GM23248 (cell line): ENCODE measurements around the gene EPS8.

Source experiments
- EZH2 ChIP-seq: fragments of 200-600 bp; sonication (generic); IDR thresholded peaks from 2 replicates; pipeline ENCODE4 v1.6.1; 2018; ENCODE audit warnings: antibody characterized with exemption, mild to moderate bottlenecking; ENCODE audit not compliant: insufficient read depth, poor library complexity, severe bottlenecking
- EZH2phosphoT487 ChIP-seq: fragments of 200-600 bp; sonication (generic); IDR thresholded peaks from 2 replicates; pipeline ENCODE4 v1.6.1; 2018; ENCODE audit warnings: antibody characterized with exemption, moderate library complexity, mild to moderate bottlenecking, low read depth; ENCODE audit not compliant: insufficient read depth

- TF ChIP-seq EZH2 (no peak), EZH2phosphoT487 (no peak)
These were observed 56.1 kb downstream of the EPS8 start for GRCh38 chr12:15733136-15733535.
